K562 treated with DMSO at 1 percent for 48 hours (cell line): ENCODE data around the gene IGSF9. TPM values are rescaled to one million over a fixed set of nuclear protein-coding genes. Genes with fewer than 3 reads are reported as not detected.

ENCODE experiments used
- total RNA-seq: library from RNA; unstranded; fragments of 300-600 nt; gene quantifications from 2 replicates; pipeline ENCODE4 v1.2.3, GENCODE V29; 2022; ENCODE audit warnings: low replicate concordance; ENCODE audit errors: extremely low read depth

IGSF9 gene, protein sequence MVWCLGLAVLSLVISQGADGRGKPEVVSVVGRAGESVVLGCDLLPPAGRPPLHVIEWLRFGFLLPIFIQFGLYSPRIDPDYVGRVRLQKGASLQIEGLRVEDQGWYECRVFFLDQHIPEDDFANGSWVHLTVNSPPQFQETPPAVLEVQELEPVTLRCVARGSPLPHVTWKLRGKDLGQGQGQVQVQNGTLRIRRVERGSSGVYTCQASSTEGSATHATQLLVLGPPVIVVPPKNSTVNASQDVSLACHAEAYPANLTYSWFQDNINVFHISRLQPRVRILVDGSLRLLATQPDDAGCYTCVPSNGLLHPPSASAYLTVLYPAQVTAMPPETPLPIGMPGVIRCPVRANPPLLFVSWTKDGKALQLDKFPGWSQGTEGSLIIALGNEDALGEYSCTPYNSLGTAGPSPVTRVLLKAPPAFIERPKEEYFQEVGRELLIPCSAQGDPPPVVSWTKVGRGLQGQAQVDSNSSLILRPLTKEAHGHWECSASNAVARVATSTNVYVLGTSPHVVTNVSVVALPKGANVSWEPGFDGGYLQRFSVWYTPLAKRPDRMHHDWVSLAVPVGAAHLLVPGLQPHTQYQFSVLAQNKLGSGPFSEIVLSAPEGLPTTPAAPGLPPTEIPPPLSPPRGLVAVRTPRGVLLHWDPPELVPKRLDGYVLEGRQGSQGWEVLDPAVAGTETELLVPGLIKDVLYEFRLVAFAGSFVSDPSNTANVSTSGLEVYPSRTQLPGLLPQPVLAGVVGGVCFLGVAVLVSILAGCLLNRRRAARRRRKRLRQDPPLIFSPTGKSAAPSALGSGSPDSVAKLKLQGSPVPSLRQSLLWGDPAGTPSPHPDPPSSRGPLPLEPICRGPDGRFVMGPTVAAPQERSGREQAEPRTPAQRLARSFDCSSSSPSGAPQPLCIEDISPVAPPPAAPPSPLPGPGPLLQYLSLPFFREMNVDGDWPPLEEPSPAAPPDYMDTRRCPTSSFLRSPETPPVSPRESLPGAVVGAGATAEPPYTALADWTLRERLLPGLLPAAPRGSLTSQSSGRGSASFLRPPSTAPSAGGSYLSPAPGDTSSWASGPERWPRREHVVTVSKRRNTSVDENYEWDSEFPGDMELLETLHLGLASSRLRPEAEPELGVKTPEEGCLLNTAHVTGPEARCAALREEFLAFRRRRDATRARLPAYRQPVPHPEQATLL
- not detected in 2 replicates for total RNA-seq

DNA sequence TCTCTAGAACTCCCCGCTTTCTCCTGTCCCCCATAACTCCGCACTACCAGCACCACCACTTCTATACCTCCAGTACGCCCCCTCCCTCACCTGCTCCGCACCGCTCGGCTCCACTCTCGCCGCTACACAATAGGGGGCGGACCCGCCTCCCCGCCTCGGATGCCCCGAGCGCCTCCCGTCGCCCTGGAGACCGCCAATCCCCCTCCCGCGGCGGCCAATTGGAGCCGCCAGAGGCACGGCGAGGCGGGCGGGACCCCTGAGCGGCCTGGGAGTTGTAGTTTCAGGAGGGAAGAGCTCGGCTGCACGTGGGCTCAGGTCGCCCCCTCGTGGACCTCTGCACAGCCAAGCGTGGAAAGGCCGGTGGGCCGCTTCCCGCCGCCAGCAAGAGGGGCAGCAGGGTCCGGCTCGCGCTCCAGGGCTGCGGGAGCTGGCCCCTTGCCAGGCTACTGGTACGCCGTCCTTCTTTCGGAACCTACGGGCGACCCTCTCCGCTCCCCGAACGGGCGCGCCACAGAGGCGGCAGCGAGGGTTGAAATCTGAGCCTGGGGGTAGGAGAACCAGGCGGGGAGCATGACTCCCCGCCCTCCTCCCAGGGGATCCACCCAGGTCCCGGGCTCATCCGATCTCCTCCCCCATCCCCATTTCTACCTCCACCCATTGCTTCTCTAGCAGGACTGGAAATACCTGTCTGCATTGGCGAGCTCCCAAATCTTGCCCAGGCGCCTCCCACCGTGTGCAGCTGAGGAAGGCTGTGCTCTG is at the start of gene IGSF9:
Gene IGSF9 (minus strand): TSS at position 131 of the 759 bp plus-strand sequence. CDS start 2,159 bp downstream, outside the sequence.

DNA sequence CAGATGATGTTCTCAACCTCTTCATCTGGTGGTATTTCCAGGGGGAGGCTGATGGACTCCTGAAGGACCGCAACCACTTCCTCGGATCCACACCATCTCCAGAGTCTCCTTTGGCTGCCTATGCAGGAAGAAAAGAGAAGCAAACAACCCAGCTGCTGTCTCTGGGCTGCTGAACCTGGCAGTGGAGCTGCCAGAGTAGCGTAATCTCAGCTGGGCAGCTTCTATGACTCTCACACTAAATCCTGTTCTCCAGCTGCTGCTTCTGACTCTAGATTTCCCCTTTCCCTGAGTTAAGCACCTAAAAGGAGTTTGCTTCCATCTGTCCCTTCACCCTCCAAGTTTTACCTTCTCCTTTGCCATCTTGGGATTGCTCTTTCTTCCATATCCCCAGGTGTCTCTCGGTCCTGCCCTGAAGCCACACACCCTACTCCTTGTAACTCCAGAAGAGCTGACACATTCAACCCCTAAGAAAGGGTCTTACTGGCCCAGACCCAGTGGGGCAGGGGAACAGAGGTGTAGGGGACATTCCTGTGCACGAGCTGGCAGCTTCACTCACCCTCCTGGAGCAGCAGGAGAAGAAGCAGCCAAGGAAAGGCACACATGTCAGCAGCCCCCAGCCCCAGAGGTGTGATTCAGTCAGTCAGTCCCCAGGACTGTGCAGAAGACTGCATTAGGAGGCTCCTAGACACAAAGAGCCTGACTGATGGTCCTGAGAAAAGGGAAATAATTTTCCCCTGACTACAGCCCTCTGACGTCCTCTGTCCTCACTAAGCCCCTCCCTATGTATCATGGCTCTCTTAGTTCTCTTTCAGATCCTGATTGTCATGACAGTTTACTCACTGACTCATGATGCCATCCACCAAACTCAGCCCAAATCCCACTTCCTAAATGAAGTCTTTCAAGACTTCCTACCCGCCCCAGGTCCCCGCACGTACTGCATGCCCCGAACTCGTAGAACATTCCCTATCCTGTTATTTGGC is 8.4 kb upstream of the IGSF9 start, which contains the start of gene SLAMF9:
Gene SLAMF9 (minus strand): TSS at position 702 of the 980 bp plus-strand sequence. CDS start 100 bp downstream, at position 602.

DNA sequence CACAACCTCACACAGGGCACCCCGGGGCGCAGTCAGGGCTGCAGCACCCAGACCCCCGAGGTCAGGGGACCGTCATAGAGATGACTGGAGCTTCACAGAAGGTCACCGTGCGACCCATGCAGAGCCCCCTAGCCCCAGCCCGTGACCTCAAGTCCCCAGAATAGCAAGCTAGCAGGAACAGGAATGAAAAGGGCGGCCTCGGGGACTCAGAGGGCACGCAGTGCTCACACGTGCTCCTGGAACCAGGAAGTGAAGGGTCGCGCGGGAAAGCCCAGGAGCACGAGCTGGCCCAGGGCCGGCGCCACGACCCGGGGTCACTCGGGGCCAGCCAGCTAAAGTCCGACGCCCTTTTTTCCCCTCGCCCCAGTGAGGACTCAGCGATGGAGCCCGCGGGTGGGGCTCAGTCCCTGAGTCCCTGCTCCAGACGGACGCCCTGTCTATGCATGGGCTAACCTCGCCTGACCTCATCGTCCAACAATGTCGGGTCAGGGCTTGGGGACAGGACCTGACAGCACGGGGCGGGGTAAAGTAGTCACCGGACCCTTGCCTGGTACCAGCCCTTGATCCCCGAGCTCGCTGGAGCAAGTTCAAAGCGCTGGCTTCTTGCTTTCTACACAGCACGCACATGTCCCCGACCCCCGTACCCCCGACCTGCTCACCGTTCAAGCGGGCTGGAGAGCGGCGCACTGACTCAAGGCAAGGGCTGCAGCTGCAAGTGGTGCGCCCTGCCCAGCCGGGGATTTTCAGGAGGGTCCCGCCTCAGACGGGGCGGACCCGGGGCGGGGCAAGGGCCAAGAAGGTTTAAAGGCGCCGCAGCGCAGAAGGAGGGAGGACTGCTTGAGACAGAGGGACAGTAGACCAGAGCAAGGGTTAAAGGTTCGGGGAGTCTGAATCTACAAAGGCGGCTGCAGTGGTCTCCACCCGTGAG is 20.4 kb downstream of the IGSF9 start, which contains the start of gene TAGLN2:
Gene TAGLN2 (minus strand): TSS at position 717 of the 928 bp plus-strand sequence. CDS start 4,998 bp downstream, outside the sequence.

DNA sequence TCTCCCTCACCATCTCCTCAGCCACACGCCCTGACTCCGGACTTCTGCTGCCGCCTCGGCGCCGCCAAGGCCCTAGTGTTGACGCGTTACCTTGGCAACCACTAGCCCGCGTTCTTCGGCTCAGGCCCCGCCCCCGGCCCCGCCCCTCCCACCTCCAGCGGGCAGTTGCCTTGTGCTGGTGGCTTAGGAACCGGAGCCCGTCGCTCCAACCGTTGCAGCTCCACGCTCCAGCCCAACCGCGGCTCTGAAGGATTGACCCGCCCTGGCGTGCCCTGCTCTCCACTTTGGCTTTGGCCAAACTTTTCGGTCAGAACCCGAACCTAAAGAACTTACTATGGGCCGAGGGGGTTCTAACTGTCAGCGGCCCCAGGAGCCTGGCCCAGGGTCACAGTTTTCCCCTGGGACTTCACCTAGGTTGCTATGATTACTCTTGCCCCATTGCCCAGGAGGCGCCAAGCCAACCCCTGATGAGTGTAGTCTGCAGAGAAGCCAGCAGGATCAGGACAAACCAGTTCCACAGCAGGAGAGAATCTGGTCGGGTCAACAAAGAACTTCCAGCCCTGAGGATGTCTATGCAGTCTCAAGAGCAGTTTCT is 45.2 kb downstream of the IGSF9 start, which contains the start of gene CFAP45:
Gene CFAP45 (minus strand): TSS at position 80 of the 595 bp plus-strand sequence. CDS start 67 bp downstream, at position 13.

Other genes with a start within 250 kb of the IGSF9 start
- not detected in 2 replicates for gene CRP, start 231.0 kb downstream of the IGSF9 start, total RNA-seq
- gene DUSP23, start 164.7 kb downstream of the IGSF9 start, total RNA-seq: not detected in 2 replicates
- not detected in 2 replicates for gene FCRL6, start 143.3 kb downstream of the IGSF9 start, total RNA-seq
- not detected in 2 replicates for gene SLAMF8, start 118.7 kb downstream of the IGSF9 start, total RNA-seq
- not detected in 2 replicates for gene VSIG8, start 83.0 kb downstream of the IGSF9 start, total RNA-seq
- not detected in 2 replicates for gene CFAP45, start 45.4 kb downstream of the IGSF9 start, total RNA-seq
- 770 TPM in 1 of 2 replicates, not detected in the other for gene TAGLN2, start 20.1 kb downstream of the IGSF9 start, total RNA-seq
- gene SLAMF9, start 8.6 kb upstream of the IGSF9 start, total RNA-seq: not detected in 2 replicates
- gene PIGM, start 86.4 kb upstream of the IGSF9 start, total RNA-seq: not detected in 2 replicates
- gene KCNJ10, start 124.5 kb upstream of the IGSF9 start, total RNA-seq: not detected in 2 replicates
- gene KCNJ9, start 135.9 kb upstream of the IGSF9 start, total RNA-seq: not detected in 2 replicates
- gene IGSF8, start 153.0 kb upstream of the IGSF9 start, total RNA-seq: not detected in 2 replicates
- gene ATP1A2, start 170.1 kb upstream of the IGSF9 start, total RNA-seq: not detected in 2 replicates
- not detected in 2 replicates for gene ATP1A4, start 206.0 kb upstream of the IGSF9 start, total RNA-seq
- gene CASQ1, start 245.0 kb upstream of the IGSF9 start, total RNA-seq: not detected in 2 replicates